Measurements from ENCODE around the gene GMPR2. TPM values are rescaled to one million over a fixed set of nuclear protein-coding genes. Genes with fewer than 3 reads are reported as not detected.

The GMPR2 gene
- total and polyA plus RNA-seq, 2 experiments from 2014 or later: 60.6 to 70.6 TPM

DNA sequence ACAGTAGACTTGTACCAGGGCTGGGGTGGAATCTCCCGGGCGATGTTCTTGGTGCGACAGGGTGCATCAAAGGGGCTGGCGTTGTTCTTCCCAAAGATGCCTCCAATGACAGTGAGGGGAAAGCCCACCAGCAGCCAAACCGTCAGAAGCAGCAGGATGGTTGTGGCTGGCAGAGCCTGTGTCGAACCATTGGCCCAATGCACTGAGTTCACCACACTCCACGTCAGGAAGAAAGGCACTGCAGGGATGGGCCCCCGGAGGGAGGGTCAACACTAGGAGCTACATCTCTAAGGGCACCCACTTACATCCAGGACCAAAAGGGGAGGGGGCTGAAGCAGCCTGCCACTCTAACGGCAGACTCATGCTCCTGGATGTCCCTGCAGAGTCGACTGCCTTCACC is 42.3 kb upstream of the GMPR2 start:
- no peaks in the 10 kb centered on the region for H3K9me2 ChIP-seq (ENCODE audit: insufficient read depth)
- peaks cover 13% of the 10 kb centered on the region; the same call in 1 of the 2 replicates for H3K79me2 ChIP-seq (replicated peaks; ENCODE audit: insufficient read depth)
- Mint-ChIP-seq H3K27ac (no peak overlapping the region), H3K36me3 (ENCODE audit: low read depth) (peaks cover 58% of the 10 kb centered on the region), H3K4me1 (peaks cover 25% of the 10 kb centered on the region), H3K9me3 (no peaks in the 10 kb centered on the region; the same call in 2 of the 3 replicates), H3K27me3 (ENCODE audit: insufficient read depth, low read depth, poor library complexity) (peaks cover 19% of the 10 kb centered on the region), H3K4me3 (no peak overlapping the region)
- H3K27me3 ChIP-seq (ENCODE audit: insufficient read depth): no peaks in the 10 kb centered on the region
- no peak overlapping the region for H3K4me2 ChIP-seq
- peaks cover 6% of the 10 kb centered on the region for H4K20me1 ChIP-seq (replicated peaks; ENCODE audit: insufficient read depth)
- DNase-seq (ENCODE audit: low spot score) (no peak), ATAC-seq (no peak)
- no peak overlapping the region for H2AFZ ChIP-seq
- no peak for TF ChIP-seq EZH2 (IDR thresholded peaks at IDR 0.05; ENCODE audit: low read depth, unreplicated experiment)
- no peak overlapping the region for H3K4me3 ChIP-seq
- H3K27ac ChIP-seq (ENCODE audit: low read depth): no peak overlapping the region
- H3K4me1 ChIP-seq (ENCODE audit: insufficient read depth): peaks cover 16% of the 10 kb centered on the region
- H3K36me3 ChIP-seq (ENCODE audit: insufficient read depth): no peaks in the 10 kb centered on the region; the same call in 1 of the 2 replicates
- peaks cover 15% of the 10 kb centered on the region for H3F3A ChIP-seq (replicated peaks; ENCODE audit: low read depth)

DNA sequence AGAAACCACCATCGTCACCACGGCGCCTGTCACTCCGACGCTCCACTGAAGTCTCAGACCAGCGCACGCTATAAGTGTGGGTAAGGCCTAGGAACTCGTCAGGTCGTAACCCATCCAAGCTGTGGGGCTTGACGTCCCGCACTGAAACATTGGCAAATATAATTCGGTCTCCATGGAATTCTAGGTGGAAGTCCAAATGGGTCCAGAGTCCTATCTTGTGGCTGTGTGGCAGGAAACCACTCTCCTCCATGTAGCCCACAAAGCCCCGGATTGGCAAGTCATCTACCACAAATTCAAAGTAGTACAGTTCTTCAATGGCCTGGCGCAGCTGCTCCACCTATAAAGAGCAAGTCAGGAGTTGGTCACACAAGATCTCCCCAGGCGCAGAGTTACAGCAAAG is 39.8 kb upstream of the GMPR2 start:
- TF ChIP-seq POLR2AphosphoS5 (IDR thresholded peaks at IDR 0.05; ENCODE audit: low read depth) (no peak), NANOG (IDR thresholded peaks at IDR 0.05; ENCODE audit: borderline replicate concordance) (no peak), JUNB (IDR thresholded peaks at IDR 0.05; ENCODE audit: unreplicated experiment) (no peak), EZH2 (IDR thresholded peaks at IDR 0.05; ENCODE audit: low read depth, unreplicated experiment) (no peak)
- TF ChIP-seq, protein P1, sequence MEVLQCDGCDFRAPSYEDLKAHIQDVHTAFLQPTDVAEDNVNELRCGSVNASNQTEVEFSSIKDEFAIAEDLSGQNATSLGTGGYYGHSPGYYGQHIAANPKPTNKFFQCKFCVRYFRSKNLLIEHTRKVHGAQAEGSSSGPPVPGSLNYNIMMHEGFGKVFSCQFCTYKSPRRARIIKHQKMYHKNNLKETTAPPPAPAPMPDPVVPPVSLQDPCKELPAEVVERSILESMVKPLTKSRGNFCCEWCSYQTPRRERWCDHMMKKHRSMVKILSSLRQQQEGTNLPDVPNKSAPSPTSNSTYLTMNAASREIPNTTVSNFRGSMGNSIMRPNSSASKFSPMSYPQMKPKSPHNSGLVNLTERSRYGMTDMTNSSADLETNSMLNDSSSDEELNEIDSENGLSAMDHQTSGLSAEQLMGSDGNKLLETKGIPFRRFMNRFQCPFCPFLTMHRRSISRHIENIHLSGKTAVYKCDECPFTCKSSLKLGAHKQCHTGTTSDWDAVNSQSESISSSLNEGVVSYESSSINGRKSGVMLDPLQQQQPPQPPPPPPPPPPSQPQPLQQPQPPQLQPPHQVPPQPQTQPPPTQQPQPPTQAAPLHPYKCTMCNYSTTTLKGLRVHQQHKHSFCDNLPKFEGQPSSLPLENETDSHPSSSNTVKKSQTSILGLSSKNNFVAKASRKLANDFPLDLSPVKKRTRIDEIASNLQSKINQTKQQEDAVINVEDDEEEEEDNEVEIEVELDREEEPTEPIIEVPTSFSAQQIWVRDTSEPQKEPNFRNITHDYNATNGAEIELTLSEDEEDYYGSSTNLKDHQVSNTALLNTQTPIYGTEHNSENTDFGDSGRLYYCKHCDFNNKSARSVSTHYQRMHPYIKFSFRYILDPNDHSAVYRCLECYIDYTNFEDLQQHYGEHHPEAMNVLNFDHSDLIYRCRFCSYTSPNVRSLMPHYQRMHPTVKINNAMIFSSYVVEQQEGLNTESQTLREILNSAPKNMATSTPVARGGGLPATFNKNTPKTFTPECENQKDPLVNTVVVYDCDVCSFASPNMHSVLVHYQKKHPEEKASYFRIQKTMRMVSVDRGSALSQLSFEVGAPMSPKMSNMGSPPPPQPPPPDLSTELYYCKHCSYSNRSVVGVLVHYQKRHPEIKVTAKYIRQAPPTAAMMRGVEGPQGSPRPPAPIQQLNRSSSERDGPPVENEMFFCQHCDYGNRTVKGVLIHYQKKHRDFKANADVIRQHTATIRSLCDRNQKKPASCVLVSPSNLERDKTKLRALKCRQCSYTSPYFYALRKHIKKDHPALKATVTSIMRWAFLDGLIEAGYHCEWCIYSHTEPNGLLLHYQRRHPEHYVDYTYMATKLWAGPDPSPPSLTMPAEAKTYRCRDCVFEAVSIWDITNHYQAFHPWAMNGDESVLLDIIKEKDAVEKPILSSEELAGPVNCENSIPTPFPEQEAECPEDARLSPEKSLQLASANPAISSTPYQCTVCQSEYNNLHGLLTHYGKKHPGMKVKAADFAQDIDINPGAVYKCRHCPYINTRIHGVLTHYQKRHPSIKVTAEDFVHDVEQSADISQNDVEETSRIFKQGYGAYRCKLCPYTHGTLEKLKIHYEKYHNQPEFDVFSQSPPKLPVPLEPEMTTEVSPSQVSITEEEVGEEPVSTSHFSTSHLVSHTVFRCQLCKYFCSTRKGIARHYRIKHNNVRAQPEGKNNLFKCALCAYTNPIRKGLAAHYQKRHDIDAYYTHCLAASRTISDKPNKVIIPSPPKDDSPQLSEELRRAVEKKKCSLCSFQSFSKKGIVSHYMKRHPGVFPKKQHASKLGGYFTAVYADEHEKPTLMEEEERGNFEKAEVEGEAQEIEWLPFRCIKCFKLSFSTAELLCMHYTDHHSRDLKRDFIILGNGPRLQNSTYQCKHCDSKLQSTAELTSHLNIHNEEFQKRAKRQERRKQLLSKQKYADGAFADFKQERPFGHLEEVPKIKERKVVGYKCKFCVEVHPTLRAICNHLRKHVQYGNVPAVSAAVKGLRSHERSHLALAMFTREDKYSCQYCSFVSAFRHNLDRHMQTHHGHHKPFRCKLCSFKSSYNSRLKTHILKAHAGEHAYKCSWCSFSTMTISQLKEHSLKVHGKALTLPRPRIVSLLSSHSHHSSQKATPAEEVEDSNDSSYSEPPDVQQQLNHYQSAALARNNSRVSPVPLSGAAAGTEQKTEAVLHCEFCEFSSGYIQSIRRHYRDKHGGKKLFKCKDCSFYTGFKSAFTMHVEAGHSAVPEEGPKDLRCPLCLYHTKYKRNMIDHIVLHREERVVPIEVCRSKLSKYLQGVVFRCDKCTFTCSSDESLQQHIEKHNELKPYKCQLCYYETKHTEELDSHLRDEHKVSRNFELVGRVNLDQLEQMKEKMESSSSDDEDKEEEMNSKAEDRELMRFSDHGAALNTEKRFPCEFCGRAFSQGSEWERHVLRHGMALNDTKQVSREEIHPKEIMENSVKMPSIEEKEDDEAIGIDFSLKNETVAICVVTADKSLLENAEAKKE (CRISPR knock-in tag; IDR thresholded peaks at IDR 0.05): no peak
- Histone ChIP-seq H3K4me1 (ENCODE audit: insufficient read depth) (peaks cover 13% of the 10 kb centered on the region), H3K4me2 (no peak overlapping the region), H3F3A (replicated peaks; ENCODE audit: low read depth) (peaks cover 18% of the 10 kb centered on the region), H3K27ac (ENCODE audit: low read depth) (no peak overlapping the region), H2AFZ (no peak overlapping the region), H3K36me3 (ENCODE audit: insufficient read depth) (no peaks in the 10 kb centered on the region), H4K20me1 (replicated peaks; ENCODE audit: insufficient read depth) (0 out of 2 replicates have a peak, but pooled peaks cover under 1% of the 10 kb centered on the region), H3K4me3 (no peak overlapping the region), H3K9me2 (ENCODE audit: insufficient read depth) (no peaks in the 10 kb centered on the region), H3K27me3 (ENCODE audit: insufficient read depth) (no peaks in the 10 kb centered on the region), H3K79me2 (replicated peaks; ENCODE audit: insufficient read depth) (peaks cover 3% of the 10 kb centered on the region; the same call in 1 of the 2 replicates)
- Mint-ChIP-seq H3K4me3 (no peak overlapping the region; the same call in 2 of the 3 replicates), H3K36me3 (ENCODE audit: low read depth) (peaks cover 43% of the 10 kb centered on the region), H3K27me3 (ENCODE audit: insufficient read depth, low read depth, poor library complexity) (peaks cover 16% of the 10 kb centered on the region), H3K4me1 (peaks cover 26% of the 10 kb centered on the region), H3K27ac (no peak overlapping the region), H3K9me3 (no peaks in the 10 kb centered on the region; the same call in 2 of the 3 replicates)
- DNase-seq (ENCODE audit: low spot score): no peak
- ATAC-seq: no peak
